HepG2 (cell line): ENCODE data around the gene AHCYL2. TPM values are rescaled to one million over a fixed set of nuclear protein-coding genes. Genes with fewer than 3 reads are reported as not detected.

Experiments used
- ATAC-seq: fragments of 200-7000 bp; cut with Tn5 transposase; 3 replicates; pipeline ENCODE4 v1.9.1; 2020; ENCODE audit warnings: mild to moderate bottlenecking, moderate library complexity
- BruUV-seq: library from RNA; stranded (reverse); fragments of 400-500 nt; replicated peaks from 2 replicates; lab custom pipeline; 2021; lab: Mats Ljungman, UMichigan
- CTCF ChIA-PET: fragments of 300-600 bp; formaldehyde crosslinking; extraction: SDS; loops from one replicate; lab custom pipeline; 2021; ENCODE audit warnings: low total read pairs, inconsistent platforms, low intra/inter-chr PET ratio; lab: Yijun Ruan, JAX
- POLR2A ChIA-PET: fragments of 350-600 bp; sonication (Branson Sonifier 250); formaldehyde crosslinking; loops from one replicate; lab custom pipeline; 2020; ENCODE audit warnings: antibody characterized with exemption, inconsistent platforms; lab: Yijun Ruan, JAX
- DNase-seq: peaks from one replicate; pipeline ENCODE4 v3.0.0-alpha.2; 2015; ENCODE audit warnings: low spot score
- FAIRE-seq: peaks from 3 replicates; lab custom pipeline; 2011; peaks lifted over from hg19 to GRCh38; lab: Jason Lieb, UNC
- H2AFZ ChIP-seq: one replicate; pipeline ENCODE4 v1.6.1; 2011; ENCODE audit warnings: low read length, inconsistent platforms
- H3K27ac ChIP-seq: fragments of 300-600 bp; 3 replicates; pipeline ENCODE4 v1.8.0; 2011; ENCODE audit warnings: mixed run types, mild to moderate bottlenecking, mixed read lengths, low read length, inconsistent platforms; ENCODE audit not compliant: insufficient read depth; ENCODE audit errors: extremely low read length
- H3K27me3 ChIP-seq, 2 experiments: fragments of 200-600 bp in 1 of 2; 2 replicates in 1 of 2; 3 replicates in 1 of 2; pipeline versions ENCODE4 v1.6.0 to v1.8.0; 2011; ENCODE audit warnings: low read length in 2 of 2, mild to moderate bottlenecking in 2 of 2, moderate library complexity in 2 of 2, inconsistent platforms in 1 of 2; ENCODE audit not compliant: insufficient read depth in 2 of 2, control insufficient read depth in 1 of 2
- H3K36me3 ChIP-seq, 2 experiments: fragments of 200-600 bp in 1 of 2; replicated peaks in 1 of 2; 2 replicates in 1 of 2; 3 replicates in 1 of 2; pipeline versions ENCODE4 v1.5.1 to v1.8.0; 2011; ENCODE audit warnings: low read length in 2 of 2, inconsistent platforms in 1 of 2; ENCODE audit not compliant: insufficient read depth in 2 of 2, control insufficient read depth in 1 of 2
- H3K4me1 ChIP-seq: 2 replicates; pipeline ENCODE4 v1.5.1; 2012; ENCODE audit warnings: low read length, inconsistent platforms; ENCODE audit not compliant: insufficient read depth
- H3K4me2 ChIP-seq: 2 replicates; pipeline ENCODE4 v1.6.0; 2011; ENCODE audit warnings: low read depth, low read length, inconsistent platforms
- H3K4me3 ChIP-seq, 3 experiments: fragments of 200-600 bp in 1 of 3; sonication (generic), shearing (Covaris generic) in 1 of 3; replicated peaks in 1 of 3; 2 replicates each; pipeline ENCODE4 v1.5.1; 2011 to 2016; ENCODE audit warnings: low read length in 3 of 3, inconsistent platforms in 2 of 3, low read depth in 2 of 3, mild to moderate bottlenecking in 2 of 3, control low read depth in 1 of 3, mixed read lengths in 1 of 3; ENCODE audit not compliant: insufficient read depth in 1 of 3
- H3K79me2 ChIP-seq: one replicate; pipeline ENCODE4 v1.6.1; 2011; ENCODE audit warnings: low read length, inconsistent platforms; ENCODE audit not compliant: insufficient read depth
- H3K9ac ChIP-seq: 2 replicates; pipeline ENCODE4 v1.6.0; 2011; ENCODE audit warnings: mild to moderate bottlenecking, low read depth, low read length, inconsistent platforms; ENCODE audit not compliant: insufficient read depth
- H3K9me3 ChIP-seq: 2 replicates; pipeline ENCODE4 v1.5.1; 2012; ENCODE audit warnings: mild to moderate bottlenecking, low read length
- H4K20me1 ChIP-seq: 2 replicates; pipeline ENCODE4 v1.6.0; 2011; ENCODE audit warnings: inconsistent platforms, mild to moderate bottlenecking, low read length, moderate library complexity; ENCODE audit not compliant: insufficient read depth
- MNT ChIP-seq: fragments of 450-650 bp; IDR thresholded peaks from 2 replicates; pipeline ENCODE4 v1.6.1; 2016
- NR1H2 ChIP-seq: sonication (generic); formaldehyde crosslinking; IDR thresholded peaks from 2 replicates; pipeline ENCODE4 v1.8.1; 2022; ENCODE audit warnings: low read depth, missing genetic modification reagents, borderline replicate concordance
- ONECUT2 ChIP-seq: sonication (generic); formaldehyde crosslinking; IDR thresholded peaks from 2 replicates; pipeline ENCODE4 v1.4.0; 2020; ENCODE audit warnings: missing genetic modification reagents
- WGBS: methylation state at CpG from one replicate; pipeline ENCODE4 v1.1.6; 2017; ENCODE audit warnings: low lambda C conversion rate; 5-methylcytosine and 5-hydroxymethylcytosine counted together
- in situ Hi-C: cut with HindIII; loops from 2 replicates; pipeline ENCODE4 v1.10.0; 2017; ENCODE audit warnings: low pct_unique_long_range_greater_than_20kb; ENCODE audit not compliant: extremely low pct_ligation_motif_present
- intact Hi-C: fragments of 100-400 bp; cut with micrococcal nuclease; formaldehyde crosslinking; loops from one replicate; pipeline ENCODE4 v1.10.0; 2022; ENCODE audit not compliant: unreplicated experiment
- polyA plus RNA-seq, 8 experiments: library from polyadenylated mRNA; depleted of rRNA in 3 of 8; stranded (reverse) in 7 of 8; unstranded in 1 of 8; fragments of >200 nt; fragmentation: Illumina TruSeq in 4 of 8; extraction: Trizol in 4 of 8; gene quantifications; 2 replicates each; pipeline versions ENCODE4 v1.2.1 to v1.2.3, GENCODE V29; 2011 to 2016; ENCODE audit warnings: low read depth in 4 of 8, missing spikeins in 1 of 8, mixed read lengths in 1 of 8; ENCODE audit not compliant: insufficient read depth in 1 of 8
- total RNA-seq, 5 experiments: library from RNA; depleted of rRNA; stranded (reverse); fragments of >200 nt; fragmentation: Illumina TruSeq; extraction: Trizol; gene quantifications; 2 replicates each; pipeline ENCODE4 v1.2.3, GENCODE V29; 2016; ENCODE audit warnings: low read depth in 1 of 5
- TF ChIP-seq, protein P1 (sequence below): sonication (generic); formaldehyde crosslinking; IDR thresholded peaks from 2 replicates; pipeline ENCODE4 v1.5.0; 2020; ENCODE audit warnings: missing genetic modification reagents
- TF ChIP-seq, protein P2 (sequence below), 2 experiments: sonication (generic) in 1 of 2; formaldehyde crosslinking in 1 of 2; IDR thresholded peaks; 2 replicates each; pipeline versions ENCODE4 v1.4.0 to v1.6.1; 2016 to 2020; ENCODE audit warnings: borderline replicate concordance in 1 of 2, low read depth in 1 of 2, mild to moderate bottlenecking in 1 of 2, missing genetic modification reagents in 1 of 2
- TF ChIP-seq, protein P3 (sequence below): sonication (generic); formaldehyde crosslinking; IDR thresholded peaks from 2 replicates; pipeline ENCODE4 v1.4.0; 2020; ENCODE audit warnings: missing genetic modification reagents

The AHCYL2 gene
- total and polyA plus RNA-seq, 2 of the 13 experiments (the other 11 are each of a cell fraction or from before 2014, with no cell fraction given), result 9.5 to 14.7 TPM

DNA sequence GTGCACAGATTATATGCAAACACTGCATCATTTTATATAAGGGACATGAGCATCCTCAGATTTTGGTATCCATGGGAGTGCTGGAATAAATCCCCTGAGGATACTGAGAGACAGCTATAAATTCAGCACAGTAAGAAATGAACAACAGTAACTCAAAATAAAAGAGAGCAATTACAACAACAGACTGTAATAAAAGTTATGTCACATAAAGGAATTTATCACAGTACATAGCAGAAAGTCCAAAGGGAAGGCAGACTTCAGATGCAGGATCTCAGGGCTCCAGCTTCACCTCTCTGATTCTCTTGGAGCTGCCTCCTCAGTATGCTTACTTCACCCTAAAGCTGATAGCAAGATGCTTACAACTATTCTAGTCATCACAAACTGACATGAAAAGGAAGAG lies 165.5 kb downstream of the AHCYL2 start:
- POLR2A ChIA-PET, result no interaction called here

GRCh38 chr7:129391546-129392171 lies 166.8 kb downstream of the AHCYL2 start:
- Histone ChIP-seq H3K4me3 (no peak overlapping the region), H3K27ac (no peak overlapping the region), H2AFZ (no peak overlapping the region), H3K79me2 (no peaks in the 10 kb centered on the region), H3K4me1 (peaks cover 7% of the 10 kb centered on the region), H3K36me3 (0 out of 5 replicates have a peak, but pooled peaks cover 0 to 3% of the 10 kb centered on the region in 2 experiments), H3K27me3 (no peaks in the 10 kb centered on the region), H4K20me1 (no peaks in the 10 kb centered on the region), H3K4me2 (no peak overlapping the region), H3K9ac (no peak overlapping the region), H3K9me3 (no peaks in the 10 kb centered on the region)
- ATAC-seq (no peak), DNase-seq (no peak), FAIRE-seq (no peak)
- in situ Hi-C loops (no loop called here), intact Hi-C loops (no loop called here)
- WGBS, result 94% methylated on average over 2 of the region's 2 CpGs
- POLR2A ChIA-PET, result no interaction called here
- no TSS peak for BruUV-seq
- CTCF ChIA-PET, result no interaction called here
- TF ChIP-seq, protein P1, sequence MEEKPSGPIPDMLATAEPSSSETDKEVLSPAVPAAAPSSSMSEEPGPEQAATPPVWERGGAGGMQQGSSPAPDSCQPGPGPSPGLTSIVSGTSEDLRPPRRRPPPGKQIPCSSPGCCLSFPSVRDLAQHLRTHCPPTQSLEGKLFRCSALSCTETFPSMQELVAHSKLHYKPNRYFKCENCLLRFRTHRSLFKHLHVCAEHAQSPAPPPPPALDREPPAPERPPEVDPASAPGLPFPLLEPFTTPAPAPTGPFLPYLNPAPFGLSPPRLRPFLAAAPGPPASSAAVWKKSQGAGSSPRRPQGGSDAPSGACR, result no peak
- TF ChIP-seq, protein P2, sequence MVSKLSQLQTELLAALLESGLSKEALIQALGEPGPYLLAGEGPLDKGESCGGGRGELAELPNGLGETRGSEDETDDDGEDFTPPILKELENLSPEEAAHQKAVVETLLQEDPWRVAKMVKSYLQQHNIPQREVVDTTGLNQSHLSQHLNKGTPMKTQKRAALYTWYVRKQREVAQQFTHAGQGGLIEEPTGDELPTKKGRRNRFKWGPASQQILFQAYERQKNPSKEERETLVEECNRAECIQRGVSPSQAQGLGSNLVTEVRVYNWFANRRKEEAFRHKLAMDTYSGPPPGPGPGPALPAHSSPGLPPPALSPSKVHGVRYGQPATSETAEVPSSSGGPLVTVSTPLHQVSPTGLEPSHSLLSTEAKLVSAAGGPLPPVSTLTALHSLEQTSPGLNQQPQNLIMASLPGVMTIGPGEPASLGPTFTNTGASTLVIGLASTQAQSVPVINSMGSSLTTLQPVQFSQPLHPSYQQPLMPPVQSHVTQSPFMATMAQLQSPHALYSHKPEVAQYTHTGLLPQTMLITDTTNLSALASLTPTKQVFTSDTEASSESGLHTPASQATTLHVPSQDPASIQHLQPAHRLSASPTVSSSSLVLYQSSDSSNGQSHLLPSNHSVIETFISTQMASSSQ (IDR thresholded peaks at IDR 0.05; ENCODE audit: low read depth), result no peak
- TF ChIP-seq, protein P2 (CRISPR knock-in tag; IDR thresholded peaks at IDR 0.05; ENCODE audit: borderline replicate concordance), result no peak
- TF ChIP-seq MNT (no peak), ONECUT2 (CRISPR knock-in tag) (no peak)
- TF ChIP-seq, protein P3, sequence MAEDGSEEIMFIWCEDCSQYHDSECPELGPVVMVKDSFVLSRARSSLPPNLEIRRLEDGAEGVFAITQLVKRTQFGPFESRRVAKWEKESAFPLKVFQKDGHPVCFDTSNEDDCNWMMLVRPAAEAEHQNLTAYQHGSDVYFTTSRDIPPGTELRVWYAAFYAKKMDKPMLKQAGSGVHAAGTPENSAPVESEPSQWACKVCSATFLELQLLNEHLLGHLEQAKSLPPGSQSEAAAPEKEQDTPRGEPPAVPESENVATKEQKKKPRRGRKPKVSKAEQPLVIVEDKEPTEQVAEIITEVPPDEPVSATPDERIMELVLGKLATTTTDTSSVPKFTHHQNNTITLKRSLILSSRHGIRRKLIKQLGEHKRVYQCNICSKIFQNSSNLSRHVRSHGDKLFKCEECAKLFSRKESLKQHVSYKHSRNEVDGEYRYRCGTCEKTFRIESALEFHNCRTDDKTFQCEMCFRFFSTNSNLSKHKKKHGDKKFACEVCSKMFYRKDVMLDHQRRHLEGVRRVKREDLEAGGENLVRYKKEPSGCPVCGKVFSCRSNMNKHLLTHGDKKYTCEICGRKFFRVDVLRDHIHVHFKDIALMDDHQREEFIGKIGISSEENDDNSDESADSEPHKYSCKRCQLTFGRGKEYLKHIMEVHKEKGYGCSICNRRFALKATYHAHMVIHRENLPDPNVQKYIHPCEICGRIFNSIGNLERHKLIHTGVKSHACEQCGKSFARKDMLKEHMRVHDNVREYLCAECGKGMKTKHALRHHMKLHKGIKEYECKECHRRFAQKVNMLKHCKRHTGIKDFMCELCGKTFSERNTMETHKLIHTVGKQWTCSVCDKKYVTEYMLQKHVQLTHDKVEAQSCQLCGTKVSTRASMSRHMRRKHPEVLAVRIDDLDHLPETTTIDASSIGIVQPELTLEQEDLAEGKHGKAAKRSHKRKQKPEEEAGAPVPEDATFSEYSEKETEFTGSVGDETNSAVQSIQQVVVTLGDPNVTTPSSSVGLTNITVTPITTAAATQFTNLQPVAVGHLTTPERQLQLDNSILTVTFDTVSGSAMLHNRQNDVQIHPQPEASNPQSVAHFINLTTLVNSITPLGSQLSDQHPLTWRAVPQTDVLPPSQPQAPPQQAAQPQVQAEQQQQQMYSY (CRISPR knock-in tag), result no peak

More for the DNA sequence above, 165.5 kb downstream of the AHCYL2 start:
- no peaks in the 10 kb centered on the region for H3K79me2 ChIP-seq
- 0 out of 5 replicates have a peak, but pooled peaks cover 0 to 3% of the 10 kb centered on the region in 2 experiments for H3K36me3 ChIP-seq
- no peaks in the 10 kb centered on the region for H3K27me3 ChIP-seq
- no peak for TF ChIP-seq NR1H2 (CRISPR knock-in tag)
- TF ChIP-seq, all 625 proteins: peak for 0
- no peak overlapping the region for H2AFZ ChIP-seq
- no peaks in the 10 kb centered on the region for H4K20me1 ChIP-seq
- H3K9me3 ChIP-seq, result no peaks in the 10 kb centered on the region
- in situ Hi-C loops (no loop called here), intact Hi-C loops (no loop called here)
- DNase-seq (no peak), FAIRE-seq (no peak), ATAC-seq (no peak)
- H3K4me2 ChIP-seq, result no peak overlapping the region
- CTCF ChIA-PET, result no interaction called here
- H3K9ac ChIP-seq, result no peak overlapping the region
- BruUV-seq, result no TSS peak
- no peak overlapping the region for H3K4me3 ChIP-seq
- H3K4me1 ChIP-seq, result peaks cover 7% of the 10 kb centered on the region
- H3K27ac ChIP-seq, result no peak overlapping the region
